Mammary epithelial cell (primary cell): ENCODE results near the gene HLTF.

Experiments
- EZH2 ChIP-seq: IDR thresholded peaks from 2 replicates; pipeline ENCODE4 v1.6.1; 2012; ENCODE audit warnings: low read length, inconsistent platforms, borderline replicate concordance
- TF ChIP-seq, protein P1 (sequence below), 2 donors: IDR thresholded peaks in 1 of 2; conservative IDR thresholded peaks in 1 of 2; 2 replicates each; pipeline ENCODE4 v1.5.1; 2011 to 2012; ENCODE audit warnings: inconsistent platforms in 2 of 2, low read length in 2 of 2, mild to moderate bottlenecking in 2 of 2, control low read depth in 1 of 2, low read depth in 1 of 2; ENCODE audit not compliant: insufficient read depth in 1 of 2; ENCODE audit errors: extremely low read depth in 1 of 2

DNA sequence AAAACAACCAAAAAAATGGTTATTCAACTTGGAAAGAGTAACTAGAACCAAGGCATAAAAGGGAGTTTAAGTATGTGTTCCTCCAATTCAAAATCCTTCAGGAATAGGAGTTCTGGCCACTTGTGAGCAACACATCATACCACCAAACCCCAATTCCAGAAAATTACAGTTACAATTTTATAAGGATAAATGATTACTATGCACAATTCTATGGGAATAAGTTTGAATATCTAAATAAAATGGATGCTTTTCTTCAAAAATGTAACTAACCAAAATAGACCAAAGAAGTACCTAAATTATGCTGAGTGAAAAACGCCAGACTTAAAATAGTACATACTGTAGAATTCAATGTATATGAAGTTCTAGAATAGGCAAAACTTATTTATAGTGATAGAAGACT, 4.6 kb downstream of the HLTF start:
- TF ChIP-seq, protein P1, sequence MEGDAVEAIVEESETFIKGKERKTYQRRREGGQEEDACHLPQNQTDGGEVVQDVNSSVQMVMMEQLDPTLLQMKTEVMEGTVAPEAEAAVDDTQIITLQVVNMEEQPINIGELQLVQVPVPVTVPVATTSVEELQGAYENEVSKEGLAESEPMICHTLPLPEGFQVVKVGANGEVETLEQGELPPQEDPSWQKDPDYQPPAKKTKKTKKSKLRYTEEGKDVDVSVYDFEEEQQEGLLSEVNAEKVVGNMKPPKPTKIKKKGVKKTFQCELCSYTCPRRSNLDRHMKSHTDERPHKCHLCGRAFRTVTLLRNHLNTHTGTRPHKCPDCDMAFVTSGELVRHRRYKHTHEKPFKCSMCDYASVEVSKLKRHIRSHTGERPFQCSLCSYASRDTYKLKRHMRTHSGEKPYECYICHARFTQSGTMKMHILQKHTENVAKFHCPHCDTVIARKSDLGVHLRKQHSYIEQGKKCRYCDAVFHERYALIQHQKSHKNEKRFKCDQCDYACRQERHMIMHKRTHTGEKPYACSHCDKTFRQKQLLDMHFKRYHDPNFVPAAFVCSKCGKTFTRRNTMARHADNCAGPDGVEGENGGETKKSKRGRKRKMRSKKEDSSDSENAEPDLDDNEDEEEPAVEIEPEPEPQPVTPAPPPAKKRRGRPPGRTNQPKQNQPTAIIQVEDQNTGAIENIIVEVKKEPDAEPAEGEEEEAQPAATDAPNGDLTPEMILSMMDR (conservative IDR thresholded peaks at IDR 0.05 in 1 of 2, IDR thresholded peaks at IDR 0.05 in 1 of 2; ENCODE audit: extremely low read depth in 1 of 2, insufficient read depth in 1 of 2, low read depth in 1 of 2, low read length in 2 of 2) = no peak
- TF ChIP-seq EZH2 = no peak
